ENCODE results near the gene SDF2L1.
A peak's percentile ranks its signal among the peaks of the same experiment; 100 is the strongest.

SDF2L1 gene

DNA sequence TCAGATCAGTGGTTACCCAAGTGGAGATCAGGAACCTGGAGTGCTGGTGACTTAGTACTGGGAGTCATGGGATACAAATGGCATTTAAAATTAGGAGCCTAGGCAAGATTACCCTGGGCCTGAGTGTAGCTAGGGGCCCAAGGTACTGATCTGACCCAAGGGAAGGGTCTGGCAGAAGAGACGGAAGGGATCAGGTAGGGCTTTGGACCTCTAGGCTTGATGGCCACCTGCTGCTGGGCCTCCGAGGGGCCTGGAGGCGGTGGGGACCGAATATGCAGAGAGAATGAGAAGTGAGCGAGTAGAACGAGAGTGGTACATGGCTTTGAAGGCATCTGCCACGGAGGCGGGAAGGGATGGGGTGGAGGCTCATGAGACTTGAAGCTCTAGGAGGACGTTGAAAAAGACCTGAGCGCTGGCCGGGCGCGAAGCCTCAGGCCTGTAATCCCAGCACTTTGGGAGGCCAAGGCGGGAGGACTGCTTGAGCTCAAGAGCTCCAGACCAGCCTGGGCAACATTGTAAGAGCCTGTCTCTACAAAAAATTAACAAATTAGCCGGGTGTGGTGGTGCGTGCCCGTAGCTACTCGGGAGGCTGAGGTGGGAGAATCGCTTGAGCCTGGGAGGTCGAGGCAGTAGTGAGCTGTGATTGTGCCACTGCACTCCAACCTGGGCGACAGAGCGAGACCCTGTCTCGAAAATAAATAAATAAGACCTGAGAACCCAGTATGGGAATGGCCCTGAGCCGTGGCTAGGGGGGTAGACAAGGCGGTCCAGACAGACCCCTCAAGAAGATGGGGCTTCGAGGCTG is 23.1 kb downstream of the SDF2L1 start:
- Histone ChIP-seq H3K4me3 (ENCODE audit: low read depth, low read length) (peak overlapping the region; percentile 89), H3K27me3 (ENCODE audit: control insufficient read depth, insufficient read depth, low read length) (no peaks in the 10 kb centered on the region), H3K9me3 (ENCODE audit: control insufficient read depth, low read length) (no peaks in the 10 kb centered on the region), H3K79me2 (peaks cover 3% of the 10 kb centered on the region), H3K36me3 (ENCODE audit: control insufficient read depth, insufficient read depth, low read length) (no peaks in the 10 kb centered on the region), H2AFZ (peak overlapping the region; percentile 67), H3K4me2 (ENCODE audit: low read length) (peak overlapping the region; percentile 48), H3K27ac (peak overlapping the region; percentile 72), H3K9ac (no peak overlapping the region), H3K4me1 (no peaks in the 10 kb centered on the region)
- TF ChIP-seq, protein P1, sequence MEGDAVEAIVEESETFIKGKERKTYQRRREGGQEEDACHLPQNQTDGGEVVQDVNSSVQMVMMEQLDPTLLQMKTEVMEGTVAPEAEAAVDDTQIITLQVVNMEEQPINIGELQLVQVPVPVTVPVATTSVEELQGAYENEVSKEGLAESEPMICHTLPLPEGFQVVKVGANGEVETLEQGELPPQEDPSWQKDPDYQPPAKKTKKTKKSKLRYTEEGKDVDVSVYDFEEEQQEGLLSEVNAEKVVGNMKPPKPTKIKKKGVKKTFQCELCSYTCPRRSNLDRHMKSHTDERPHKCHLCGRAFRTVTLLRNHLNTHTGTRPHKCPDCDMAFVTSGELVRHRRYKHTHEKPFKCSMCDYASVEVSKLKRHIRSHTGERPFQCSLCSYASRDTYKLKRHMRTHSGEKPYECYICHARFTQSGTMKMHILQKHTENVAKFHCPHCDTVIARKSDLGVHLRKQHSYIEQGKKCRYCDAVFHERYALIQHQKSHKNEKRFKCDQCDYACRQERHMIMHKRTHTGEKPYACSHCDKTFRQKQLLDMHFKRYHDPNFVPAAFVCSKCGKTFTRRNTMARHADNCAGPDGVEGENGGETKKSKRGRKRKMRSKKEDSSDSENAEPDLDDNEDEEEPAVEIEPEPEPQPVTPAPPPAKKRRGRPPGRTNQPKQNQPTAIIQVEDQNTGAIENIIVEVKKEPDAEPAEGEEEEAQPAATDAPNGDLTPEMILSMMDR (IDR thresholded peaks at IDR 0.05): no peak

DNA sequence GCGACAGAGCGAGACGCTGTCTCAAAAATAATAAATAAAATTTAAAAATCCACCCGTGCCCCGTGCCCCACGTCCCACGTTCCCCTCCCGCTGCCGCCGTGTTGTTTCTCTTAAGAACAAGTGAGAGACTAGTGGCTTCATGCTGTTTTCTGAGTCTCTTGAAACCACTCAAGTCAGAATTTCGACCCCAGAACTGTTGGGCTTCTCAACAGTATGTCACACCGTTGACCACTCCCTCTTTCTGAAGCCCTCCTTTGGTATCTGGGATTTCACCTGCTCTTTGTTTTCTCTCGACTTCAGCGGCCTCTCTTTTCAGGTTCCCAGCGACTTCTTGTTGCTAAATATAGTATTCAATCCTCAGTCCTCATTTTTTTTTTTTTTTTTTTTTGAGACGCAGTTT is 24.7 kb downstream of the SDF2L1 start:
- no peak overlapping the region for H3K9ac ChIP-seq
- TF ChIP-seq, protein P1 (IDR thresholded peaks at IDR 0.05): no peak

DNA sequence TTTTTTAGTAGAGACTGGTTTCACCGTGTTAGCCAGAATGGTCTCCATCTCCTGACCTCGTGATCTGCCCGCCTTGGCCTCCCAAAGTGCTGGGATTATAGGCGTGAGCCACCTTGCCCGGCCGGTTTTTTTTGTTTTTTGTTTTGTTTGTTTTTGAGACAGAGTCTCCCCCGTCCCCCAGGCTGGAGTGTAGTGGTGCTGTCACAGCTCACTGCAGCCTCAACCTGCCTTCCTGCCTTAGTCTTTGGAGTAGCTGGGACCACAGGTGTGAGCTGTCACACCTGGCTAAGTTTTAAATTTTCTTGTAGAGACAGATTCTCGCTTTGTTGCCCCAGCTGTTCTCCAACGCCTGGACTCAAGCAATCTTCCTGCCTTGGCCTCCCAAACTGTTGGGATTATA is 26.9 kb downstream of the SDF2L1 start:
- TF ChIP-seq, protein P1 (IDR thresholded peaks at IDR 0.05): no peak
- Histone ChIP-seq H3K27ac (no peak overlapping the region), H3K9me3 (ENCODE audit: control insufficient read depth, low read length) (no peaks in the 10 kb centered on the region), H3K79me2 (peaks cover 3% of the 10 kb centered on the region), H3K9ac (no peak overlapping the region), H3K4me3 (ENCODE audit: low read depth, low read length) (no peak overlapping the region), H3K27me3 (ENCODE audit: control insufficient read depth, insufficient read depth, low read length) (no peaks in the 10 kb centered on the region), H3K36me3 (ENCODE audit: control insufficient read depth, insufficient read depth, low read length) (no peaks in the 10 kb centered on the region), H2AFZ (no peak overlapping the region), H3K4me1 (no peaks in the 10 kb centered on the region), H3K4me2 (ENCODE audit: low read length) (no peak overlapping the region)

More for the DNA sequence above, 24.7 kb downstream of the SDF2L1 start:
- Histone ChIP-seq H3K79me2 (peaks cover 3% of the 10 kb centered on the region), H3K27ac (peak overlapping the region; percentile 72), H3K36me3 (ENCODE audit: control insufficient read depth, insufficient read depth, low read length) (no peaks in the 10 kb centered on the region), H2AFZ (peak overlapping the region; percentile 67), H3K27me3 (ENCODE audit: control insufficient read depth, insufficient read depth, low read length) (no peaks in the 10 kb centered on the region), H3K4me1 (no peaks in the 10 kb centered on the region), H3K4me2 (ENCODE audit: low read length) (peak overlapping the region; percentile 48), H3K9me3 (ENCODE audit: control insufficient read depth, low read length) (no peaks in the 10 kb centered on the region), H3K4me3 (ENCODE audit: low read depth, low read length) (peak overlapping the region; percentile 89)

DNA sequence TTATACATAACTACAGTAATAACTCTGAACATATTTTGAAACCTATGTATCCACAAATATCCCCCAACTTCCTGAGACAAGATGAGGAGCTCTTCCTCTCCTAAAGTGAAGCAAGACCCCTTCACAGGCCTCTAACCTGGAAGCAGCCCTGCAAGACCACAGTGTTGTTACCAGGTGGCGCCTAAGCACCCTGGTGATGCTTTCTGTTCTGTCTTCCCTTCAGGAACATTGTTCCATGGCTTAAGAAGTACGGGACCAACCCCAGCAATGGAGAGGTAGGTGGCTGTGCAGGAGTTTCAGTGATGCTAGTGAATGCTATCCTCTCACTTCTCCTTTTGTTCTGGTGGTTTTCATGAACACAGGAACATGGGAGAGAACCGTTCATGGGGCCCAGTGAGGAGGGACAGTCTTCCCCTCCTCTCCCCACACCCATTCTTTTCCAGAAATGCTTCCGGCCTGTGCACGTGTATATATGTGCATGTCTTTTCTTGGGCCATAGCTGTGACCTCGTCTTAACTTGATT is 30.1 kb downstream of the SDF2L1 start:
- Histone ChIP-seq H3K27me3 (ENCODE audit: control insufficient read depth, insufficient read depth, low read length) (no peaks in the 10 kb centered on the region), H3K9ac (no peak overlapping the region), H3K4me3 (ENCODE audit: low read depth, low read length) (no peak overlapping the region), H3K4me2 (ENCODE audit: low read length) (no peak overlapping the region), H2AFZ (no peak overlapping the region), H3K36me3 (ENCODE audit: control insufficient read depth, insufficient read depth, low read length) (no peaks in the 10 kb centered on the region), H3K27ac (no peak overlapping the region), H3K4me1 (no peaks in the 10 kb centered on the region), H3K79me2 (peaks cover 2% of the 10 kb centered on the region), H3K9me3 (ENCODE audit: control insufficient read depth, low read length) (no peaks in the 10 kb centered on the region)
- TF ChIP-seq, protein P1 (IDR thresholded peaks at IDR 0.05): no peak

Data from parathyroid adenoma (tissue), 2 donors.